GM12878 (cell line): ENCODE results near the gene OR14I1. TPM values are rescaled to one million over a fixed set of nuclear protein-coding genes. Genes with fewer than 3 reads are reported as not detected.
A peak's percentile ranks its signal among the peaks of the same experiment; 100 is the strongest.

Source experiments
- ATAC-seq: fragments of 200-7000 bp; cut with Tn5 transposase; 3 replicates; pipeline ENCODE4 v1.9.1; 2020; ENCODE audit warnings: mild to moderate bottlenecking, moderate library complexity
- BruUV-seq: library from RNA; stranded (reverse); fragments of 400-500 nt; replicated peaks from 2 replicates; lab custom pipeline; 2021; lab: Mats Ljungman, UMichigan
- CTCF ChIA-PET: fragments of 300-600 bp; sonication (Branson Sonifier 250); formaldehyde crosslinking; extraction: SDS; loops from one replicate; lab custom pipeline; 2021; ENCODE audit warnings: inconsistent platforms; lab: Yijun Ruan, JAX
- POLR2A ChIA-PET: fragments of 350-600 bp; formaldehyde crosslinking; extraction: SDS; loops from one replicate; lab custom pipeline; 2021; ENCODE audit warnings: inconsistent platforms; lab: Charles Lee
- RAD21 ChIA-PET: fragments of 300-600 bp; sonication (Branson Sonifier 250); formaldehyde crosslinking; loops from one replicate; lab custom pipeline; 2023; ENCODE audit warnings: antibody characterized with exemption; ENCODE audit not compliant: unreplicated experiment; lab: Charles Lee
- SMC1A ChIA-PET: fragments of 300-600 bp; sonication (Branson Sonifier 250); formaldehyde crosslinking; loops from one replicate; lab custom pipeline; 2023; ENCODE audit not compliant: unreplicated experiment, uncharacterized antibody; lab: Charles Lee
- DNase-seq: peaks from one replicate; pipeline ENCODE4 v3.0.0-alpha.2; 2011; ENCODE audit warnings: low read depth, low spot score
- FAIRE-seq: peaks from 3 replicates; lab custom pipeline; 2011; peaks lifted over from hg19 to GRCh38; lab: Jason Lieb, UNC
- H2AFZ ChIP-seq: 2 replicates; pipeline ENCODE4 v1.6.0; 2011; ENCODE audit warnings: low read depth, low read length, control low read depth; ENCODE audit not compliant: control insufficient read depth
- H3K27ac ChIP-seq: 2 replicates; pipeline ENCODE4 v1.5.1; 2011; ENCODE audit warnings: control low read depth; ENCODE audit not compliant: control insufficient read depth, insufficient read depth
- H3K27me3 ChIP-seq, 2 experiments: replicated peaks in 1 of 2; 2 replicates each; pipeline versions ENCODE4 v1.6.0 to v1.6.1; 2011; ENCODE audit warnings: low read length in 1 of 2; ENCODE audit not compliant: control insufficient read depth in 2 of 2, insufficient read depth in 2 of 2
- H3K36me3 ChIP-seq, 2 experiments: 2 replicates each; pipeline ENCODE4 v1.5.1; 2011; ENCODE audit warnings: low read length in 1 of 2; ENCODE audit not compliant: control insufficient read depth in 2 of 2, insufficient read depth in 2 of 2
- H3K4me1 ChIP-seq: 2 replicates; pipeline ENCODE4 v1.6.1; 2011; ENCODE audit warnings: mild to moderate bottlenecking, low read length, moderate library complexity, mixed read lengths; ENCODE audit not compliant: control insufficient read depth, insufficient read depth
- H3K4me2 ChIP-seq: 2 replicates; pipeline ENCODE4 v1.6.0; 2011; ENCODE audit warnings: control low read depth; ENCODE audit not compliant: control insufficient read depth, insufficient read depth
- H3K4me3 ChIP-seq: fragments of 200-600 bp; sonication (generic); 2 replicates; pipeline ENCODE4 v1.5.1; 2016
- H3K79me2 ChIP-seq: 2 replicates; pipeline ENCODE4 v1.6.0; 2011; ENCODE audit warnings: low read length; ENCODE audit not compliant: control insufficient read depth, insufficient read depth
- H3K9ac ChIP-seq: 2 replicates; pipeline ENCODE4 v1.8.0; 2011; ENCODE audit warnings: low read length, control low read depth, mixed read lengths; ENCODE audit not compliant: control insufficient read depth, insufficient read depth
- H3K9me3 ChIP-seq: replicated peaks from 3 replicates; pipeline ENCODE4 v1.5.1; 2011; ENCODE audit warnings: mild to moderate bottlenecking, low read length; ENCODE audit not compliant: control insufficient read depth, insufficient read depth
- H4K20me1 ChIP-seq: 2 replicates; pipeline ENCODE4 v1.6.0; 2011; ENCODE audit not compliant: control insufficient read depth, insufficient read depth
- EED ChIP-seq: sonication (generic); IDR thresholded peaks from 2 replicates; pipeline ENCODE4 v1.6.1; 2016; ENCODE audit warnings: antibody characterized with exemption, low read depth
- GATAD2B ChIP-seq: fragments of 450-650 bp; conservative IDR thresholded peaks from 2 replicates; pipeline ENCODE4 v1.6.1; 2017; ENCODE audit warnings: low read depth, mild to moderate bottlenecking, moderate library complexity
- MEF2A ChIP-seq: IDR thresholded peaks from 2 replicates; pipeline ENCODE4 v1.6.1; 2011; ENCODE audit warnings: low read depth, mild to moderate bottlenecking, low read length, moderate library complexity; ENCODE audit not compliant: insufficient read depth
- POLR2AphosphoS2 ChIP-seq: IDR thresholded peaks from 2 replicates; pipeline ENCODE4 v1.6.1; 2011; ENCODE audit warnings: low read depth, mild to moderate bottlenecking, low read length, improper control_type of control experiment, moderate library complexity
- POLR2AphosphoS5 ChIP-seq: IDR thresholded peaks from 2 replicates; pipeline ENCODE4 v1.6.1; 2011; ENCODE audit warnings: mild to moderate bottlenecking, low read length, inconsistent platforms
- SMAD5 ChIP-seq: IDR thresholded peaks from 2 replicates; pipeline ENCODE4 v1.6.1; 2016; ENCODE audit warnings: antibody characterized with exemption, low read depth
- SMARCA5 ChIP-seq: fragments of 450-650 bp; IDR thresholded peaks from 2 replicates; pipeline ENCODE4 v1.6.1; 2017; ENCODE audit warnings: mild to moderate bottlenecking
- SREBF2 ChIP-seq: IDR thresholded peaks from 2 replicates; pipeline ENCODE4 v1.6.1; 2012; ENCODE audit warnings: mild to moderate bottlenecking, low read length
- TCF7 ChIP-seq: IDR thresholded peaks from 2 replicates; pipeline ENCODE4 v1.6.1; 2014; ENCODE audit warnings: antibody characterized with exemption, borderline replicate concordance
- YBX1 ChIP-seq: fragments of 450-650 bp; IDR thresholded peaks from 2 replicates; pipeline ENCODE4 v1.6.1; 2016; ENCODE audit warnings: antibody characterized with exemption
- WGBS: methylation state at CpG from one replicate; pipeline ENCODE4 v1.1.6; 2016; ENCODE audit warnings: low lambda C conversion rate; ENCODE audit not compliant: insufficient replicate concordance, insufficient coverage; ENCODE audit errors: missing lambda C conversion rate; 5-methylcytosine and 5-hydroxymethylcytosine counted together
- in situ Hi-C: fragments of 300-500 bp; cut with MboI; formaldehyde crosslinking; loops from 9 replicates; pipeline ENCODE4 v1.14.3; 2018; ENCODE audit warnings: mixed read lengths
- intact Hi-C: fragments of 100-400 bp; cut with micrococcal nuclease; formaldehyde crosslinking; loops from one replicate; pipeline ENCODE4 v1.14.2; 2022; ENCODE audit not compliant: unreplicated experiment
- polyA plus RNA-seq, 11 experiments: library from polyadenylated mRNA; depleted of rRNA in 4 of 11; unstranded in 6 of 11; stranded (reverse) in 5 of 11; fragments of >200 nt; fragmentation: Nextera tagmentation in 4 of 11; fragmentation: Illumina TruSeq in 1 of 11; extraction: Ambion mirVana in 4 of 11; extraction: Trizol in 1 of 11; gene quantifications; 1 replicate in 1 of 11; 2 replicates in 10 of 11; pipeline versions ENCODE4 v1.2.1 to v1.2.3, GENCODE V29; 2011 to 2016; ENCODE audit warnings: inconsistent platforms in 2 of 11, missing spikeins in 2 of 11, low read depth in 1 of 11
- total RNA-seq, 4 experiments: library from RNA; depleted of rRNA in 3 of 4; stranded (reverse); fragments of >200 nt in 3 of 4; fragmentation: Illumina TruSeq in 1 of 4; extraction: Trizol in 1 of 4; gene quantifications; 2 replicates each; pipeline versions ENCODE4 v1.2.1 to v1.2.3, GENCODE V29; 2013 to 2021
- TF ChIP-seq, protein P1 (sequence below): fragments of 450-650 bp; IDR thresholded peaks from 2 replicates; pipeline ENCODE4 v1.6.1; 2014; ENCODE audit warnings: mild to moderate bottlenecking
- TF ChIP-seq, protein P2 (sequence below): IDR thresholded peaks from 2 replicates; pipeline ENCODE4 v1.6.1; 2011; ENCODE audit warnings: mild to moderate bottlenecking, low read depth, low read length, moderate library complexity; ENCODE audit not compliant: insufficient replicate concordance
- TF ChIP-seq, protein P3 (sequence below): fragments of 150-350 bp; IDR thresholded peaks from 2 replicates; pipeline ENCODE4 v1.6.1; 2014; ENCODE audit warnings: mild to moderate bottlenecking, low read depth, low read length

Gene OR14I1
- total and polyA plus RNA-seq, 10 of the 15 experiments (the other 5 are each of a cell fraction or from before 2014, with no cell fraction given), result 0.21 to 1.5 (median 0.79) TPM

DNA sequence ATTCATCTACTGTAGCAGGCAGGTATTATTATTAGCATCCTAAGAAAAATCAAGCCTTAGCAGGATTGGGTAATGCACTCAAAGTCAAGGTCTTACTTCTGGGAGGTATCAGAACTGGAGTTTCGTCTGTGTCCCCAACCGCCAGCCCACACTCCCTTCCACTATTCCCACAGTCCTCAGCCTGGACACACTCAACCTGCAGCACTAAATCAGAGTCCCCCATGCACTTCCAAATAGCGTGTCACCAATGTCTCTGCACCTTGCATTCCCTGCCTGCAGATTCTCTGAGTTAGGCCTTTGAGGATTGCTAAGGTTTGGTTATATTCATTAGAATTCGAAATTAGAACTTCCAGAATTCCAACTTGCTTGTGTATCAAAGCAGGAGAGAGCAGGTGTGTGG lies 49.1 kb upstream of the OR14I1 start:
- ChIA-PET CTCF (no interaction called here), RAD21 (no interaction called here), POLR2A (no interaction called here), SMC1A (interaction anchor here (0.9 kb wide), 1 partner anchor 41 kb away, joined by 3 read pairs; no protein-coding TSS in a partner anchor)
- no peak for DNase-seq
- Histone ChIP-seq H3K4me1 (no peaks in the 10 kb centered on the region), H3K79me2 (no peaks in the 10 kb centered on the region), H3K4me2 (no peak overlapping the region), H3K36me3 (no peaks in the 10 kb centered on the region), H3K9me3 (no peaks in the 10 kb centered on the region), H3K9ac (no peak overlapping the region), H2AFZ (no peak overlapping the region), H3K27me3 (no peaks in the 10 kb centered on the region), H3K27ac (no peak overlapping the region), H3K4me3 (no peak overlapping the region), H4K20me1 (no peaks in the 10 kb centered on the region)
- FAIRE-seq, result no peak
- 87% methylated on average over 4 of the region's 4 CpGs for WGBS
- ATAC-seq, result peak; percentile 42
- TF ChIP-seq GATAD2B, result no peak
- TF ChIP-seq EED, result no peak
- no peak for TF ChIP-seq SREBF2
- in situ Hi-C loops, result no loop called here
- intact Hi-C loops, result no loop called here
- no TSS peak for BruUV-seq

DNA sequence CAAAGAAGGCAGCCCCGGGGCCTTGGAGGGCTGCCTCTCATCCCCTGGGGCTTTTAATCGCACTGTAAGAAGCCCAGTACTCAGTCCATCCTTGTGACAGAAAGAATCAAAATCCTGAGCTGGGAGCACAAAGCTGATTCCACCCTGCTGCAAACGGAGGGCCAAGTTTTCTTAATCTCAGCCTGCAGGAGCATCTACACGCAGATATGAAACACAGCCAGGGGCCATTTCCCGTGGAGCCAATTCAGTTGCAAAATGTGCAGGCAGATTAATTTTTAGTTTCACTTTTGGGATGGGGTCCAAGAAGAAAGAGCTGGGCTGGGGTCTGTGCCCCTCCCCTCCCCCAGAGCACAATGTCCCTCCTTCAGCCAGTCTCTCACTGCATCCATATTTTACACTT lies 48.6 kb upstream of the OR14I1 start:
- Histone ChIP-seq H3K9ac (no peak overlapping the region), H3K27ac (no peak overlapping the region), H2AFZ (no peak overlapping the region), H3K9me3 (no peaks in the 10 kb centered on the region), H3K4me1 (no peaks in the 10 kb centered on the region), H4K20me1 (no peaks in the 10 kb centered on the region), H3K79me2 (no peaks in the 10 kb centered on the region), H3K4me2 (no peak overlapping the region), H3K27me3 (no peaks in the 10 kb centered on the region), H3K4me3 (no peak overlapping the region), H3K36me3 (no peaks in the 10 kb centered on the region)
- ChIA-PET SMC1A (interaction anchor here (0.9 kb wide), 1 partner anchor 41 kb away, joined by 3 read pairs; no protein-coding TSS in a partner anchor), POLR2A (no interaction called here), CTCF (interaction anchor here (1.4 kb wide), 1 partner anchor 55 kb away, joined by 3 read pairs; no protein-coding TSS in a partner anchor), RAD21 (no interaction called here)
- peak; percentile 48 for ATAC-seq
- intact Hi-C loops (no loop called here), in situ Hi-C loops (no loop called here)
- WGBS, result 64% methylated on average over 5 of the region's 5 CpGs
- no TSS peak for BruUV-seq
- FAIRE-seq, result no peak
- DNase-seq, result no peak
- TF ChIP-seq MEF2A (no peak), POLR2AphosphoS2 (no peak), SMARCA5 (no peak), YBX1 (no peak), POLR2AphosphoS5 (no peak), TCF7 (no peak), SMAD5 (no peak)
- TF ChIP-seq, protein P1, sequence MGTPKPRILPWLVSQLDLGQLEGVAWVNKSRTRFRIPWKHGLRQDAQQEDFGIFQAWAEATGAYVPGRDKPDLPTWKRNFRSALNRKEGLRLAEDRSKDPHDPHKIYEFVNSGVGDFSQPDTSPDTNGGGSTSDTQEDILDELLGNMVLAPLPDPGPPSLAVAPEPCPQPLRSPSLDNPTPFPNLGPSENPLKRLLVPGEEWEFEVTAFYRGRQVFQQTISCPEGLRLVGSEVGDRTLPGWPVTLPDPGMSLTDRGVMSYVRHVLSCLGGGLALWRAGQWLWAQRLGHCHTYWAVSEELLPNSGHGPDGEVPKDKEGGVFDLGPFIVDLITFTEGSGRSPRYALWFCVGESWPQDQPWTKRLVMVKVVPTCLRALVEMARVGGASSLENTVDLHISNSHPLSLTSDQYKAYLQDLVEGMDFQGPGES, result no peak
- TF ChIP-seq, protein P2, sequence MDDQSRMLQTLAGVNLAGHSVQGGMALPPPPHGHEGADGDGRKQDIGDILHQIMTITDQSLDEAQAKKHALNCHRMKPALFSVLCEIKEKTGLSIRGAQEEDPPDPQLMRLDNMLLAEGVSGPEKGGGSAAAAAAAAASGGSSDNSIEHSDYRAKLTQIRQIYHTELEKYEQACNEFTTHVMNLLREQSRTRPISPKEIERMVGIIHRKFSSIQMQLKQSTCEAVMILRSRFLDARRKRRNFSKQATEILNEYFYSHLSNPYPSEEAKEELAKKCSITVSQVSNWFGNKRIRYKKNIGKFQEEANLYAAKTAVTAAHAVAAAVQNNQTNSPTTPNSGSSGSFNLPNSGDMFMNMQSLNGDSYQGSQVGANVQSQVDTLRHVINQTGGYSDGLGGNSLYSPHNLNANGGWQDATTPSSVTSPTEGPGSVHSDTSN, result no peak
- TF ChIP-seq, protein P3, sequence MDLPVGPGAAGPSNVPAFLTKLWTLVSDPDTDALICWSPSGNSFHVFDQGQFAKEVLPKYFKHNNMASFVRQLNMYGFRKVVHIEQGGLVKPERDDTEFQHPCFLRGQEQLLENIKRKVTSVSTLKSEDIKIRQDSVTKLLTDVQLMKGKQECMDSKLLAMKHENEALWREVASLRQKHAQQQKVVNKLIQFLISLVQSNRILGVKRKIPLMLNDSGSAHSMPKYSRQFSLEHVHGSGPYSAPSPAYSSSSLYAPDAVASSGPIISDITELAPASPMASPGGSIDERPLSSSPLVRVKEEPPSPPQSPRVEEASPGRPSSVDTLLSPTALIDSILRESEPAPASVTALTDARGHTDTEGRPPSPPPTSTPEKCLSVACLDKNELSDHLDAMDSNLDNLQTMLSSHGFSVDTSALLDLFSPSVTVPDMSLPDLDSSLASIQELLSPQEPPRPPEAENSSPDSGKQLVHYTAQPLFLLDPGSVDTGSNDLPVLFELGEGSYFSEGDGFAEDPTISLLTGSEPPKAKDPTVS, result no peak
